RWPE2 (cell line): ENCODE results near the gene TGM6.
"Not testable (repeated sequence)": the region's sequence is repeated elsewhere in the genome, so short reads cannot be mapped to it uniquely, and the experiment has no call there.

Experiments
- ATAC-seq: fragments of 200-7000 bp; cut with Tn5 transposase; 3 replicates; pipeline ENCODE4 v1.9.1; 2021; ENCODE audit warnings: low read depth
- DNase-seq: peaks from one replicate; pipeline ENCODE4 v3.0.0-alpha.2; 2020; ENCODE audit warnings: low spot score
- H3K27ac ChIP-seq: fragments of 450-650 bp; 2 replicates; pipeline ENCODE4 v1.5.1; 2017; ENCODE audit warnings: mild to moderate bottlenecking; ENCODE audit not compliant: poor library complexity, severe bottlenecking
- H3K27me3 ChIP-seq: fragments of 250-450 bp; sonication (Bioruptor Pico); 2 replicates; pipeline ENCODE4 v1.5.1; 2021; ENCODE audit warnings: mild to moderate bottlenecking, moderate library complexity; ENCODE audit not compliant: insufficient read depth, poor library complexity, severe bottlenecking
- H3K36me3 ChIP-seq: fragments of 250-450 bp; sonication (Bioruptor Pico); 2 replicates; pipeline ENCODE4 v1.5.1; 2020; ENCODE audit warnings: low read depth, mild to moderate bottlenecking, moderate library complexity
- H3K4me1 ChIP-seq: fragments of 250-450 bp; sonication (Bioruptor Pico); 2 replicates; pipeline ENCODE4 v1.5.1; 2021; ENCODE audit warnings: mild to moderate bottlenecking, moderate library complexity; ENCODE audit not compliant: insufficient read depth, poor library complexity, severe bottlenecking
- H3K4me3 ChIP-seq: fragments of 250-450 bp; sonication (Bioruptor Pico); 2 replicates; pipeline ENCODE4 v1.5.1; 2021; ENCODE audit warnings: mild to moderate bottlenecking, moderate library complexity; ENCODE audit not compliant: severe bottlenecking
- H3K9me3 ChIP-seq: fragments of 250-450 bp; sonication (Bioruptor Pico); 2 replicates; pipeline ENCODE4 v1.5.1; 2021; ENCODE audit warnings: mild to moderate bottlenecking, moderate library complexity; ENCODE audit not compliant: severe bottlenecking
- TF ChIP-seq, protein P1 (sequence below): fragments of 450-650 bp; IDR thresholded peaks from one replicate; pipeline ENCODE4 v1.5.1; 2017; ENCODE audit warnings: mild to moderate bottlenecking, moderate library complexity; ENCODE audit not compliant: poor library complexity, severe bottlenecking

Gene TGM6

DNA sequence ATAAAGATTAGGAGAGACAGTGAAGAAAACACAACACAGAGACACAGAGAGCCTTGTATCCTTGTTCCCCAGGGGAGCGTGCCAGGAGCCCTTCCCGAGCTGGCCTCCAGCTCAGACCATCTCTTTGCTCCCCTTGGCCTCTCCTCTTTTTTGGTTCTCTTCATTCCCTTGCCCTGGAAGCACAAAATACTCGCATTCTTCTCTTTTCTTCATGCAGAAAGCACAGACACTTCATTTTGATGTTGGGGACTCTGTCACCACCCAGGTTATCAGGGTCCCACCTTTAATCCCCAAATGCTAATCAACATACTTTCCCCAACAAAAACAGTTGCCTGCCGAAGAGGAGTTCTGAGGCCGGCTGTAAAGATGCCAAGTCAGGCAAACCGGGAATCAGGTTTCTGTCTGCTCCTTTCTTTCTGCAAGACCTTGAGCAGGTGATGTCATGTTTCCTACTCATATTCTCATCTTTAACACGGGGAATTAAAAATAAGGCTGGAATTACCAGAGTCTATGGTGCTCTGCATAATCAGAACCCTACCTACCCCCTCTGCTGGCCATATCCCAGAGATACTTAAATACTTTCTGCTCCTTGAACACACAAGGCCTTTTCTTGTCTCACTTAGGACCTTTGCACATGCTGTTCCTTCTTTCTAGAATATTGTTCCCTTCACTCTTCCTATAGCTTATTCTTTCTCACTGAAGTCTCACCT is 21.7 kb downstream of the TGM6 start:
- Histone ChIP-seq H3K4me3 (no peak overlapping the region), H3K4me1 (no peaks in the 10 kb centered on the region), H3K9me3 (peaks cover 3% of the 10 kb centered on the region), H3K27me3 (no peaks in the 10 kb centered on the region), H3K36me3 (no peaks in the 10 kb centered on the region), H3K27ac (no peak overlapping the region)
- ATAC-seq (peak; percentile 86), DNase-seq (no peak)
- TF ChIP-seq, protein P1, sequence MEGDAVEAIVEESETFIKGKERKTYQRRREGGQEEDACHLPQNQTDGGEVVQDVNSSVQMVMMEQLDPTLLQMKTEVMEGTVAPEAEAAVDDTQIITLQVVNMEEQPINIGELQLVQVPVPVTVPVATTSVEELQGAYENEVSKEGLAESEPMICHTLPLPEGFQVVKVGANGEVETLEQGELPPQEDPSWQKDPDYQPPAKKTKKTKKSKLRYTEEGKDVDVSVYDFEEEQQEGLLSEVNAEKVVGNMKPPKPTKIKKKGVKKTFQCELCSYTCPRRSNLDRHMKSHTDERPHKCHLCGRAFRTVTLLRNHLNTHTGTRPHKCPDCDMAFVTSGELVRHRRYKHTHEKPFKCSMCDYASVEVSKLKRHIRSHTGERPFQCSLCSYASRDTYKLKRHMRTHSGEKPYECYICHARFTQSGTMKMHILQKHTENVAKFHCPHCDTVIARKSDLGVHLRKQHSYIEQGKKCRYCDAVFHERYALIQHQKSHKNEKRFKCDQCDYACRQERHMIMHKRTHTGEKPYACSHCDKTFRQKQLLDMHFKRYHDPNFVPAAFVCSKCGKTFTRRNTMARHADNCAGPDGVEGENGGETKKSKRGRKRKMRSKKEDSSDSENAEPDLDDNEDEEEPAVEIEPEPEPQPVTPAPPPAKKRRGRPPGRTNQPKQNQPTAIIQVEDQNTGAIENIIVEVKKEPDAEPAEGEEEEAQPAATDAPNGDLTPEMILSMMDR = peak; percentile 66

DNA sequence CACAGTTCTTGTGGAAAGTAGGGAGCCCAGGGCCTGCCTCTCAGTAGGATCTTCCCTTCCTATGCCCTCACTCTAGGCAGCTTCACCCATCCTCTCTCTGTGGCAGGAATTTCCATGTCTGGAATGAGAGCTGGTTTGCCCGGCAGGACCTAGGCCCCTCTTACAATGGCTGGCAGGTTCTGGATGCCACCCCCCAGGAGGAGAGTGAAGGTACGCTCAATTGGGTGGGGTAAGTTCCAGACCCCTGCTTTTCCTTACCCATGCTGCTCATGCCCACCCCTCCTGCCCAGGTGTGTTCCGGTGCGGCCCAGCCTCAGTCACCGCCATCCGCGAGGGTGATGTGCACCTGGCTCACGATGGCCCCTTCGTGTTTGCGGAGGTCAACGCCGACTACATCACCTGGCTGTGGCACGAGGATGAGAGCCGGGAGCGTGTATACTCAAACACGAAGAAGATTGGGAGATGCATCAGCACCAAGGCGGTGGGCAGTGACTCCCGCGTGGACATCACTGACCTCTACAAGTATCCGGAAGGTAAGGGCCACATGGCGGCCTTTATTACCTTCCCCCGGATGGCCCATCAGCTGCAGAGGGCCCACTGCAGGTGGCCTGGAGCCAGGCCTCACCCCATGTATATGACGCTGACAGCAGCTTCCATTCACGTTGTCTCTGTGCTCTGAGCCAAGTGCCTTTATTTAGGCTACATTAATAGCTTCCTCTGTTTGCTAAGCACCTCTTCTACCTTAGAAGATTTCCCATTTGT is 22.8 kb downstream of the TGM6 start:
- Histone ChIP-seq H3K9me3 (peaks cover 3% of the 10 kb centered on the region), H3K4me3 (no peak overlapping the region), H3K4me1 (no peaks in the 10 kb centered on the region), H3K27me3 (no peaks in the 10 kb centered on the region), H3K27ac (no peak overlapping the region), H3K36me3 (no peaks in the 10 kb centered on the region)
- no peak for DNase-seq
- TF ChIP-seq, protein P1 = no peak
- ATAC-seq = no peak

DNA sequence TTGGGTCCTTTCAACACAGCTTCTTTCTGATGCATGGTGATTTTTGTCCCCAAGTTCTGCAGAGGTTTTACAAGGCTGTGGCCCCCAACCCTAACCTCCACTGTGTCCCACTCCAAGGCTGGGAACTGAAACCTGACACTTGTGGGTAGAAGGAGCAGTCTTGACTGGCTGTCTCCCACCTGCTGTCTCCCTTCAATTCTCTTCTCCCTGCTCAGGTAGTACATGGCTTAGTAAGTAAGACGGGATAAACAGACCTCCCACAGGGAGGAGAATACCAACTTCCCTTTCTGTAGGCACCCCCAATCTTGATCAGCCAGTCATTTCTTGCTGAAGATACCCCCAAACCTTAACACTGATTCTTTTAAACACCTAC is 25.0 kb downstream of the TGM6 start:
- H3K9me3 ChIP-seq = peaks cover 3% of the 10 kb centered on the region
- no peak overlapping the region for H3K4me3 ChIP-seq
- H3K36me3 ChIP-seq = no peaks in the 10 kb centered on the region
- H3K4me1 ChIP-seq = no peaks in the 10 kb centered on the region
- H3K27ac ChIP-seq = no peak overlapping the region
- no peak for DNase-seq
- TF ChIP-seq, protein P1 = no peak
- no peak for ATAC-seq
- no peaks in the 10 kb centered on the region for H3K27me3 ChIP-seq

DNA sequence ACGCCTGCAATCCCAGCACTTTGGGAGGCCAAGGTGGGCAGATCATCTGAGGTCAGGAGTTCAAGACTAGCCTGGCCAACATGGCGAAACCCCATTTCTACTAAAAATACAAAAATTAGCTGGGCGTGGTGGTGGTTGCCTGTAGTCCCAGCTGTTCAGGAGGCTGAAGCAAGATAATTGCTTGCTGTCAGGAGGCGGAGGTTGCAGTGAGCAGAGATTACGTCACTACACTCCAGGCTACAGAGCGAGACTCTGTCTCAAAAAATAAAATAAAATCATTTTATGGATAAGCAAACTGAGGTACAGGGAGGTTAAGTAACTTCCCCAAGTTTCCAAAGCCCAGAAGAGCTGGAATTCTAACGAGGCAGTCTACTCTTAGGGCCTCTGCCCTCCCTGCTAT is 26.7 kb downstream of the TGM6 start:
- not testable (repeated sequence) for H3K4me1 ChIP-seq, H3K4me3 ChIP-seq, H3K27ac ChIP-seq, H3K9me3 ChIP-seq, ATAC-seq, H3K27me3 ChIP-seq, H3K36me3 ChIP-seq, DNase-seq

DNA sequence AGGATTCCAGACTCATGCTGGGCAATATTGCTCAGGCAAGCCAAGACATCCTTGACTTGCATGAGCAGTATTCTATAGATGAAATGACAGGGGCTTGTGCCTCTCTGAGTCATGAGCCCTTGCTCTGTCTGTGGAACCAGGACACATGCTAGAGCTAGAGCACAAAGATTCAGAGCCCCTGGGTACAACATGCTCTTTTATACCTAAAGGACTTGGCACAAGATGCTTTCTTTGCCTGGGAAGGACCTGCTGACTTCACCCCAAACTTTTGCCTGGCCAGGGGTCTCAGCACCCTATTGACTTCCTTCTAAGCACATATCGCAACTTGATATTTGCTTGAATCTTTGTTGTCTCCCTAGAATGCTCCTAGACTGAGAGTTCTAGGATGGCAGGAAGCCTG is 27.4 kb downstream of the TGM6 start:
- Histone ChIP-seq H3K36me3 (no peaks in the 10 kb centered on the region), H3K9me3 (peaks cover 3% of the 10 kb centered on the region), H3K27ac (no peak overlapping the region), H3K4me1 (no peaks in the 10 kb centered on the region), H3K4me3 (no peak overlapping the region), H3K27me3 (peaks cover 6% of the 10 kb centered on the region)
- no peak for ATAC-seq
- DNase-seq = no peak
- TF ChIP-seq, protein P1 = no peak
